Muscle layer of duodenum (tissue), 2 donors: ENCODE data around the gene NAV2.

Experiments
- H3K27ac ChIP-seq: one replicate; pipeline ENCODE4 v1.7.0; 2013; ENCODE audit warnings: mild to moderate bottlenecking, low read length
- H3K27me3 ChIP-seq: one replicate; pipeline ENCODE4 v1.7.0; 2013; ENCODE audit warnings: low read depth, mild to moderate bottlenecking, control low read depth, low read length
- H3K36me3 ChIP-seq, 2 donors: one replicate each; pipeline ENCODE4 v1.7.0; 2013; ENCODE audit warnings: low read length in 2 of 2, control low read depth in 1 of 2, mild to moderate bottlenecking in 1 of 2; ENCODE audit not compliant: insufficient read depth in 2 of 2, control insufficient read depth in 1 of 2
- H3K4me1 ChIP-seq, 2 donors: one replicate each; pipeline ENCODE4 v1.7.0; 2013; ENCODE audit warnings: low read length in 2 of 2, mild to moderate bottlenecking in 2 of 2, control low read depth in 1 of 2, moderate library complexity in 1 of 2; ENCODE audit not compliant: insufficient read depth in 2 of 2, control insufficient read depth in 1 of 2
- H3K4me3 ChIP-seq, 2 donors: one replicate each; pipeline ENCODE4 v1.7.0; 2013; ENCODE audit warnings: low read length in 2 of 2, low read depth in 1 of 2, mild to moderate bottlenecking in 1 of 2
- H3K9me3 ChIP-seq, 2 donors: one replicate each; pipeline ENCODE4 v1.7.0; 2013; ENCODE audit warnings: low read length in 2 of 2, control low read depth in 1 of 2, mild to moderate bottlenecking in 1 of 2; ENCODE audit not compliant: control insufficient read depth in 1 of 2
- donor health status: healthy.

Gene NAV2

DNA sequence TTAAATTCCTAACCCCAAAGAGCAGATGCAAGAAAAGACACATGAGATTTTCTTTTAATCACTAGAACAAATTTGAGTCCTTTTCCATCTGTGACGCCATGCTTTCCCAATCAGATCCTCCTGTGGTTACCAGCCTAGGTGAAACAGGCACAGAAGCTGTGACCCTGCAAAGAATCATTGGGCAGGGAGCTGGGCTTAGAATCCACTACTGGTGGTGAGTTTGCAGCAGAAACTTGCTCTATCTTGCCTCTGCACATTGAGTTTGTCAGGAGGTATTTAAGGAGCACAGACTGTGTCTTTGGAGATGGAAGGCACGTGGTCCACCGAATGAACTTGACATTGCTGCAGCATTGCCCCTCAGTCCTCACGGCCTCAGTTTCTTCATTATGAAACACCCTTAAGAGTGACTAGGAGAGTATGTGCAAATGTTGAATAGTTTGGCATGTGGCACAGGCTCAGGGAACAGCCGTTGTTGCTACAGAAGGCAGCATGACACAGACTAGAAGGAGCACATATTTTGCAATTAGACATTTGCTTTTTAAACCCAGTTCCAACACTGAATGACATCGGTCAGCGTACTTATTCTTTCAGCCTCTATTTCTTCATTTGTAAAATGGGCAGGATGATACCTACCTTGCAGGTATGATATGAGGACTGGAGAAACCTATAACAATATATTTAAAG, 320.1 kb downstream of the NAV2 start:
- no peak overlapping the region for H3K4me3 ChIP-seq
- H3K27me3 ChIP-seq, result no peaks in the 10 kb centered on the region
- H3K27ac ChIP-seq, result no peak overlapping the region
- H3K36me3 ChIP-seq, result peaks cover 6 to 15% of the 10 kb centered on the region in 2 donors
- peaks cover 0 to 9% of the 10 kb centered on the region in 2 donors for H3K4me1 ChIP-seq
- no peaks in the 10 kb centered on the region for H3K9me3 ChIP-seq

GRCh38 chr11:20033806-20034205, 321.2 kb downstream of the NAV2 start:
- Histone ChIP-seq H3K36me3 (peaks cover 6 to 19% of the 10 kb centered on the region in 2 donors), H3K4me1 (peaks cover 0 to 4% of the 10 kb centered on the region in 2 donors), H3K4me3 (no peak overlapping the region), H3K27me3 (no peaks in the 10 kb centered on the region), H3K27ac (no peak overlapping the region), H3K9me3 (no peaks in the 10 kb centered on the region)

DNA sequence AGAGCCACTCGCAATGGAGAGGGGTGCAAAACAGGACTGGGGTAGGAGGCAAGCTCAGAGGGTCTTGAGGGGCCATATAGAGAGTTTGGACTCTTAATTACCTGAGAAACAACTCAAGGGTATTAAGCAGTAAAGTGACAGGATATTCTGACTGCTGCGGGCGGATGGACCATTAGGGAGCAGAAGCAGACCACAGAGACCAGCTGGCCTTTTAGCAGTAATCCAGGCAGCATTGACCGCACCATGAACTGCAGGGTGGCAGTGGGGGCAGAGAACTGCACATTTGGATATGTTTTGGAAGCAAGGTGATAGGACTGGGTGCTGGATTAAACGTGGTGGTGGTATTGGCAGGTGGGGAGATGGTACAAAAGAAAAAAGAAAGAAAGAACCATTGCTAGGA, 322.3 kb downstream of the NAV2 start:
- no peaks in the 10 kb centered on the region for H3K27me3 ChIP-seq
- H3K27ac ChIP-seq, result no peak overlapping the region
- peaks cover 6 to 22% of the 10 kb centered on the region in 2 donors for H3K36me3 ChIP-seq
- no peaks in the 10 kb centered on the region for H3K9me3 ChIP-seq
- H3K4me3 ChIP-seq, result no peak overlapping the region
- H3K4me1 ChIP-seq, result peaks cover 0 to 4% of the 10 kb centered on the region in 2 donors

DNA sequence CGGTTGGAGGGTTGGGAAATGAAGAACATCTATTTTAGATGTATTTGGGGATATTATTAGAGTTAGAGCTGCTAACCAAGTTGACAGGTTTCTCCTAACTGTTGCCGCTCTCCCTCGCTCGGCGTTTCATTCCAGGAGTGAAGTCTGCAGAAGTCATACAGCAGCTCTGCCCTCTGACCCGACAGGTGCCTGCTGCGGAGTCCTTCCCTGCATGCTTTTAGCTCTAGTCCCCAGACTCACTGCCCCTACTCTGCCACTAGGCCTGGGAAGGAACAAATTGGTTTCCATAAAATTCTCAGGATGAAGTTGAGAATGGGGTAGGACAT, 322.7 kb downstream of the NAV2 start:
- Histone ChIP-seq H3K36me3 (peaks cover 6 to 22% of the 10 kb centered on the region in 2 donors), H3K4me3 (no peak overlapping the region), H3K9me3 (no peaks in the 10 kb centered on the region), H3K27ac (no peak overlapping the region), H3K4me1 (peaks cover 0 to 4% of the 10 kb centered on the region in 2 donors), H3K27me3 (no peaks in the 10 kb centered on the region)

- no peak overlapping the region for H3K27ac ChIP-seq
Observed at GRCh38 chr11:20035701-20036601, 323.3 kb downstream of the NAV2 start.

DNA sequence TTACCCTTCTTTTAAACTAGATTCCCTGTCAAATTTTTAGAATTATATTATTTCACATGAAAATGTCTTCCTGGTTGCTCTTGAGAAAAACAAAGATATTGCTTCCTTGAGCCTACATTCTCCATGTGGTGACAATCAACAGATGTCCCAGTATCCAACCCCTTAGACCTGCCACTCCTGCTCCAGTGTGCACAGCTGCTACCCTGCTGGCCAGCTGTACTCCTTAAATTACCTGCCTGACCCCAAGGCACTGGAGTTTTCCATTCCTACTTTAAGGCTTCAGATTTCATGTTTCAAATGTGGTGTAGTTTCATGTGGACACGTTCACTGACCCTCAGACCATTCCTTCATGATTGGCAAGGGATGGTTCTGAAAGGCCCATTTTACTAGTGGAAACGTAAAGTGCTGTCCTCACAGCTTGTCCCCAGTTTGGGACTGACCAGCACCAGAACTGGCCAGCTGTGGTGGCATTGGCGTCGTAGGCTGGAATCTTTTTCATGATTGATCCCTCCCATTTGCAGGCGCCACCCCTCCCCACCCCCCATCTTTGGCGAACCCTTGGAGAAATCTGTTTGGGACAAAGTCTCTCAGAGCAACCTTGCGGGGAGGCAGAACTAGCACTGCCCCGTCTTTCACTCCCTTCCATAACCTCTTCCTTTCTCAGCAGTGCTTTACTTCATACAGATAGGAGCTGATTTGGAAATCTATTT, 324.1 kb downstream of the NAV2 start:
- Histone ChIP-seq H3K36me3 (peaks cover 6 to 22% of the 10 kb centered on the region in 2 donors), H3K4me3 (no peak overlapping the region), H3K4me1 (no peaks in the 10 kb centered on the region), H3K27me3 (no peaks in the 10 kb centered on the region), H3K27ac (no peak overlapping the region), H3K9me3 (no peaks in the 10 kb centered on the region)

More at GRCh38 chr11:20035701-20036601, 323.3 kb downstream of the NAV2 start:
- Histone ChIP-seq H3K4me1 (peaks cover 0 to 4% of the 10 kb centered on the region in 2 donors), H3K4me3 (no peak overlapping the region), H3K27me3 (no peaks in the 10 kb centered on the region), H3K36me3 (peaks cover 6 to 22% of the 10 kb centered on the region in 2 donors), H3K9me3 (no peaks in the 10 kb centered on the region)

DNA sequence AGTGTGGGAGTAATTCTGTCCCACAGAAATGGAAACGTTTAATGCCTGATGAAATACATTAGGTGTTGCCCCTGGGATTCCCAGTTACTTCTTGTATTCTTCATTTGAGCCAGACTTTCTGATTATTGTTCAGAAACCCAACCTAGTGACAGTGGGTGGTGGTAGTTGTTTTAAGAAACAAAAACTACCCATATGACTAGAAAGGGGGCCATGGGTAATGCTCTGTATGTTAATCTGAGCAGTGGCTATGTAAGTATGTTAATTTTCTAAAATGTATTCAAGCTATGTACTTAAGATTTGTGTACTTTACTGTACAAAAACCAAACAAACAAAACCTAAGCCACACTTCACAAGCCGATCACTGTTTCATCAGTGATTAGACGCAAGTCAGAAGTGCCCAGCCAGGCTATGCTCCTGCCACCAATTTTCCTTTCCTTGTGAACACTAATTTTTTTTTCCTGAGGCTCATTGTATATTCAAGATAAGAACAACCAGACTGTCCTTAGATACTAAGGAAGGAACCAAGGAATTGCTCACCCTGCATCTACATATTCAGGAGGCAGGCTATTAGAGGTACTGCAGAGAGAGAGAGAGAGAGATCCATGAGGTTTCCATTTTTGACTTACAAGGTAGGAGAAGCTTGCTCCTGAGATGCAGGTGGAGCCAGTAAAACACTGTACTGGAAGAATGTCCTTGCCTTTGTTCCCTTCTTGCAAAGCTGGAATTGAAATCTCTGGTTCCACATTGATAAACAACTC, 324.9 kb downstream of the NAV2 start:
- Histone ChIP-seq H3K27ac (no peak overlapping the region), H3K36me3 (peaks cover 6 to 22% of the 10 kb centered on the region in 2 donors), H3K27me3 (no peaks in the 10 kb centered on the region), H3K4me3 (no peak overlapping the region), H3K4me1 (no peaks in the 10 kb centered on the region), H3K9me3 (no peaks in the 10 kb centered on the region)

DNA sequence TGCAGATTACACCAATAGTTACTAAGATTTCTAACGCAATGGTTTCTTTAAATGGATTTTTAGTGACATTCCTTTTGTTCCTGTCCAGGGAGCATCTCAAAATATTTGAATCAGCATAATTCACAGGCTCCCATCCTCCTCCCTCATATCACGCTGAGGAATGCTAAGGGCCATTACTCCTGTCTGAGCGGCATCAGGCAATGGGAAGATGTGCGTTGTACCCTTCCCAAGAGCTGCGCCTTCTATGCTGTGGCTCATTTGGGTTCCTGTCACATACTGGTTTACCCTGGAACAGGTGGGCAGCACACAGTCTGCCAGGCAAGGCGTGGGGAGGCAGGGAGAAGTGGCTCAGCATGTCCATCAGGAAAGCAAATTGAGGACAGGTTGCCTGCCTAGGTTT, 325.8 kb downstream of the NAV2 start:
- Histone ChIP-seq H3K27me3 (no peaks in the 10 kb centered on the region), H3K9me3 (no peaks in the 10 kb centered on the region), H3K36me3 (peaks cover 6 to 22% of the 10 kb centered on the region in 2 donors), H3K4me1 (no peaks in the 10 kb centered on the region), H3K4me3 (no peak overlapping the region), H3K27ac (no peak overlapping the region)

GRCh38 chr11:20038972-20039371, 326.3 kb downstream of the NAV2 start:
- Histone ChIP-seq H3K27me3 (no peaks in the 10 kb centered on the region), H3K27ac (no peak overlapping the region), H3K36me3 (peaks cover 6 to 25% of the 10 kb centered on the region in 2 donors), H3K9me3 (no peaks in the 10 kb centered on the region), H3K4me1 (no peaks in the 10 kb centered on the region), H3K4me3 (no peak overlapping the region)

- no peak overlapping the region for H3K4me3 ChIP-seq
- H3K27ac ChIP-seq, result no peak overlapping the region
- H3K27me3 ChIP-seq, result no peaks in the 10 kb centered on the region
- no peaks in the 10 kb centered on the region for H3K9me3 ChIP-seq
- no peaks in the 10 kb centered on the region for H3K4me1 ChIP-seq
- peaks cover 3 to 38% of the 10 kb centered on the region in 2 donors for H3K36me3 ChIP-seq
Observed at GRCh38 chr11:20041499-20041898, 328.9 kb downstream of the NAV2 start.
